ENCODE data around the gene ASF1A. TPM values are rescaled to one million over a fixed set of nuclear protein-coding genes. Genes with fewer than 3 reads are reported as not detected.

The ASF1A gene
- total and polyA plus RNA-seq, 2 experiments from 2014 or later = 25.4 to 72.2 TPM

DNA sequence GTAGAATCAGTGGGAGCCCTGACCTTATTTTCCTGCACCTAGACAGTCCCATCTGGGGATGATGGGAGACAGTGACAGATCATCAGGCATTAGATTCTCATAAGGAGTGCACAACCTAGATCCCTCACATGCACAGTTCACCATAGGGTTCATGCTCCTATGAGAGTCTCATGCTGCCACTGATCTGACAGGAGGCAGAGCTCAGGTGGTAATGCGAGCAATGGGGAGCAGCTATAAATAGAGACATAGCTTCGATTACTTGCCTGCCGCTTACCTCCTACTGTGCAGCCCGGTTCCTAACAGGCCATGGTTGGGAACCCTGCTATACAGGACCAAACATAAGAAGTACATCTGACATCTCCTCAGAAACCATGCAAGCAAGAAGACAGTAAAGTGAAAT is 31.5 kb upstream of the ASF1A start:
- no peak for DNase-seq (ENCODE audit: low spot score)
- Mint-ChIP-seq H3K27me3 (ENCODE audit: insufficient read depth, low read depth, poor library complexity) (no peaks in the 10 kb centered on the region), H3K27ac (no peak overlapping the region), H3K36me3 (ENCODE audit: low read depth) (peaks cover 11% of the 10 kb centered on the region), H3K4me3 (no peak overlapping the region), H3K4me1 (peaks cover 9% of the 10 kb centered on the region), H3K9me3 (peaks cover 16% of the 10 kb centered on the region)
- no peaks in the 10 kb centered on the region for H3K36me3 ChIP-seq (ENCODE audit: insufficient read depth)
- no peaks in the 10 kb centered on the region for H4K20me1 ChIP-seq (replicated peaks; ENCODE audit: insufficient read depth)
- no peaks in the 10 kb centered on the region for H3F3A ChIP-seq (replicated peaks; ENCODE audit: low read depth)
- H3K27ac ChIP-seq (ENCODE audit: low read depth) = no peak overlapping the region
- H3K4me3 ChIP-seq = no peak overlapping the region
- H3K27me3 ChIP-seq (ENCODE audit: insufficient read depth) = no peaks in the 10 kb centered on the region
- no peaks in the 10 kb centered on the region for H3K9me2 ChIP-seq (ENCODE audit: insufficient read depth)
- H3K79me2 ChIP-seq (replicated peaks; ENCODE audit: insufficient read depth) = peaks cover 4% of the 10 kb centered on the region; the same call in 1 of the 2 replicates
- ATAC-seq = no peak
- H2AFZ ChIP-seq = no peak overlapping the region
- TF ChIP-seq, protein P1, sequence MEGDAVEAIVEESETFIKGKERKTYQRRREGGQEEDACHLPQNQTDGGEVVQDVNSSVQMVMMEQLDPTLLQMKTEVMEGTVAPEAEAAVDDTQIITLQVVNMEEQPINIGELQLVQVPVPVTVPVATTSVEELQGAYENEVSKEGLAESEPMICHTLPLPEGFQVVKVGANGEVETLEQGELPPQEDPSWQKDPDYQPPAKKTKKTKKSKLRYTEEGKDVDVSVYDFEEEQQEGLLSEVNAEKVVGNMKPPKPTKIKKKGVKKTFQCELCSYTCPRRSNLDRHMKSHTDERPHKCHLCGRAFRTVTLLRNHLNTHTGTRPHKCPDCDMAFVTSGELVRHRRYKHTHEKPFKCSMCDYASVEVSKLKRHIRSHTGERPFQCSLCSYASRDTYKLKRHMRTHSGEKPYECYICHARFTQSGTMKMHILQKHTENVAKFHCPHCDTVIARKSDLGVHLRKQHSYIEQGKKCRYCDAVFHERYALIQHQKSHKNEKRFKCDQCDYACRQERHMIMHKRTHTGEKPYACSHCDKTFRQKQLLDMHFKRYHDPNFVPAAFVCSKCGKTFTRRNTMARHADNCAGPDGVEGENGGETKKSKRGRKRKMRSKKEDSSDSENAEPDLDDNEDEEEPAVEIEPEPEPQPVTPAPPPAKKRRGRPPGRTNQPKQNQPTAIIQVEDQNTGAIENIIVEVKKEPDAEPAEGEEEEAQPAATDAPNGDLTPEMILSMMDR (conservative IDR thresholded peaks at IDR 0.05; ENCODE audit: low read depth in 2 of 2) = no peak
- no peak for TF ChIP-seq ZNF331 (CRISPR knock-in tag; IDR thresholded peaks at IDR 0.05; ENCODE audit: low read depth)
- TF ChIP-seq, protein P2, sequence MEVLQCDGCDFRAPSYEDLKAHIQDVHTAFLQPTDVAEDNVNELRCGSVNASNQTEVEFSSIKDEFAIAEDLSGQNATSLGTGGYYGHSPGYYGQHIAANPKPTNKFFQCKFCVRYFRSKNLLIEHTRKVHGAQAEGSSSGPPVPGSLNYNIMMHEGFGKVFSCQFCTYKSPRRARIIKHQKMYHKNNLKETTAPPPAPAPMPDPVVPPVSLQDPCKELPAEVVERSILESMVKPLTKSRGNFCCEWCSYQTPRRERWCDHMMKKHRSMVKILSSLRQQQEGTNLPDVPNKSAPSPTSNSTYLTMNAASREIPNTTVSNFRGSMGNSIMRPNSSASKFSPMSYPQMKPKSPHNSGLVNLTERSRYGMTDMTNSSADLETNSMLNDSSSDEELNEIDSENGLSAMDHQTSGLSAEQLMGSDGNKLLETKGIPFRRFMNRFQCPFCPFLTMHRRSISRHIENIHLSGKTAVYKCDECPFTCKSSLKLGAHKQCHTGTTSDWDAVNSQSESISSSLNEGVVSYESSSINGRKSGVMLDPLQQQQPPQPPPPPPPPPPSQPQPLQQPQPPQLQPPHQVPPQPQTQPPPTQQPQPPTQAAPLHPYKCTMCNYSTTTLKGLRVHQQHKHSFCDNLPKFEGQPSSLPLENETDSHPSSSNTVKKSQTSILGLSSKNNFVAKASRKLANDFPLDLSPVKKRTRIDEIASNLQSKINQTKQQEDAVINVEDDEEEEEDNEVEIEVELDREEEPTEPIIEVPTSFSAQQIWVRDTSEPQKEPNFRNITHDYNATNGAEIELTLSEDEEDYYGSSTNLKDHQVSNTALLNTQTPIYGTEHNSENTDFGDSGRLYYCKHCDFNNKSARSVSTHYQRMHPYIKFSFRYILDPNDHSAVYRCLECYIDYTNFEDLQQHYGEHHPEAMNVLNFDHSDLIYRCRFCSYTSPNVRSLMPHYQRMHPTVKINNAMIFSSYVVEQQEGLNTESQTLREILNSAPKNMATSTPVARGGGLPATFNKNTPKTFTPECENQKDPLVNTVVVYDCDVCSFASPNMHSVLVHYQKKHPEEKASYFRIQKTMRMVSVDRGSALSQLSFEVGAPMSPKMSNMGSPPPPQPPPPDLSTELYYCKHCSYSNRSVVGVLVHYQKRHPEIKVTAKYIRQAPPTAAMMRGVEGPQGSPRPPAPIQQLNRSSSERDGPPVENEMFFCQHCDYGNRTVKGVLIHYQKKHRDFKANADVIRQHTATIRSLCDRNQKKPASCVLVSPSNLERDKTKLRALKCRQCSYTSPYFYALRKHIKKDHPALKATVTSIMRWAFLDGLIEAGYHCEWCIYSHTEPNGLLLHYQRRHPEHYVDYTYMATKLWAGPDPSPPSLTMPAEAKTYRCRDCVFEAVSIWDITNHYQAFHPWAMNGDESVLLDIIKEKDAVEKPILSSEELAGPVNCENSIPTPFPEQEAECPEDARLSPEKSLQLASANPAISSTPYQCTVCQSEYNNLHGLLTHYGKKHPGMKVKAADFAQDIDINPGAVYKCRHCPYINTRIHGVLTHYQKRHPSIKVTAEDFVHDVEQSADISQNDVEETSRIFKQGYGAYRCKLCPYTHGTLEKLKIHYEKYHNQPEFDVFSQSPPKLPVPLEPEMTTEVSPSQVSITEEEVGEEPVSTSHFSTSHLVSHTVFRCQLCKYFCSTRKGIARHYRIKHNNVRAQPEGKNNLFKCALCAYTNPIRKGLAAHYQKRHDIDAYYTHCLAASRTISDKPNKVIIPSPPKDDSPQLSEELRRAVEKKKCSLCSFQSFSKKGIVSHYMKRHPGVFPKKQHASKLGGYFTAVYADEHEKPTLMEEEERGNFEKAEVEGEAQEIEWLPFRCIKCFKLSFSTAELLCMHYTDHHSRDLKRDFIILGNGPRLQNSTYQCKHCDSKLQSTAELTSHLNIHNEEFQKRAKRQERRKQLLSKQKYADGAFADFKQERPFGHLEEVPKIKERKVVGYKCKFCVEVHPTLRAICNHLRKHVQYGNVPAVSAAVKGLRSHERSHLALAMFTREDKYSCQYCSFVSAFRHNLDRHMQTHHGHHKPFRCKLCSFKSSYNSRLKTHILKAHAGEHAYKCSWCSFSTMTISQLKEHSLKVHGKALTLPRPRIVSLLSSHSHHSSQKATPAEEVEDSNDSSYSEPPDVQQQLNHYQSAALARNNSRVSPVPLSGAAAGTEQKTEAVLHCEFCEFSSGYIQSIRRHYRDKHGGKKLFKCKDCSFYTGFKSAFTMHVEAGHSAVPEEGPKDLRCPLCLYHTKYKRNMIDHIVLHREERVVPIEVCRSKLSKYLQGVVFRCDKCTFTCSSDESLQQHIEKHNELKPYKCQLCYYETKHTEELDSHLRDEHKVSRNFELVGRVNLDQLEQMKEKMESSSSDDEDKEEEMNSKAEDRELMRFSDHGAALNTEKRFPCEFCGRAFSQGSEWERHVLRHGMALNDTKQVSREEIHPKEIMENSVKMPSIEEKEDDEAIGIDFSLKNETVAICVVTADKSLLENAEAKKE (CRISPR knock-in tag; IDR thresholded peaks at IDR 0.05) = no peak
- no peak for TF ChIP-seq STAT1 (IDR thresholded peaks at IDR 0.05; ENCODE audit: unreplicated experiment)
- peaks cover 11% of the 10 kb centered on the region; the same call in 1 of the 2 replicates for H3K4me1 ChIP-seq (ENCODE audit: insufficient read depth)
- H3K4me2 ChIP-seq = no peak overlapping the region
